ENCODE measurements around the gene VWCE. TPM values are rescaled to one million over a fixed set of nuclear protein-coding genes. Genes with fewer than 3 reads are reported as not detected.

The VWCE gene
- total and polyA plus RNA-seq, 10 of the 15 experiments (the other 5 are each of a cell fraction or from before 2014, with no cell fraction given) = 0.10 to 4.9 (median 2.4) TPM

- TF ChIP-seq CREB1 (IDR thresholded peaks at IDR 0.05; ENCODE audit: low read depth) (no peak), NRF1 (conservative IDR thresholded peaks at IDR 0.05; ENCODE audit: low read depth, low read length) (no peak), HSF1 (IDR thresholded peaks at IDR 0.05; ENCODE audit: low read depth, low read length) (no peak)
These were observed 32.6 kb upstream of the VWCE start (continued) for GRCh38 chr11:61327669-61328071.

- 98% methylated on average over 2 of the region's 2 CpGs for WGBS (ENCODE audit: insufficient coverage, insufficient replicate concordance, low lambda C conversion rate, missing lambda C conversion rate)
- H3K27me3 ChIP-seq (replicated peaks in 1 of 2; ENCODE audit: control insufficient read depth in 2 of 2, insufficient read depth in 2 of 2, low read length in 1 of 2) = no peaks in the 10 kb centered on the region
- no peak for ATAC-seq
These were observed 30.7 kb upstream of the VWCE start for GRCh38 chr11:61325649-61326414.

More at GRCh38 chr11:61325649-61326414, 30.7 kb upstream of the VWCE start:
- CTCF ChIA-PET = interaction anchor here (1.0 to 3.3 kb wide), 3 partner anchors 8 to 67 kb away, joined by 3 to 14 read pairs (median 3); no protein-coding TSS in a partner anchor
- RAD21 ChIA-PET (ENCODE audit: unreplicated experiment) = interaction anchor here (0.5 kb wide), 1 partner anchor 71 kb away, joined by 3 read pairs; no protein-coding TSS in a partner anchor
- no peak for TF ChIP-seq HDAC6 (IDR thresholded peaks at IDR 0.05; ENCODE audit: unreplicated experiment)
- no peak for TF ChIP-seq SRF (IDR thresholded peaks at IDR 0.05; ENCODE audit: low read depth in 2 of 2, low read length in 2 of 2)
- TF ChIP-seq SMARCA5 (IDR thresholded peaks at IDR 0.05) = no peak
- TF ChIP-seq MEF2B (IDR thresholded peaks at IDR 0.05; ENCODE audit: partially characterized antibody, poor library complexity, severe bottlenecking) = no peak
- TF ChIP-seq KDM1A (IDR thresholded peaks at IDR 0.05; ENCODE audit: borderline replicate concordance) = no peak
- no peak for TF ChIP-seq DPF2 (IDR thresholded peaks at IDR 0.05)
- TF ChIP-seq NBN (IDR thresholded peaks at IDR 0.05) = no peak
- H3K9ac ChIP-seq (ENCODE audit: control insufficient read depth, insufficient read depth, low read length) = no peak overlapping the region
- H3K4me3 ChIP-seq = no peak overlapping the region
- intact Hi-C loops (cut with micrococcal nuclease; ENCODE audit: unreplicated experiment) = no loop called here
- peaks cover 13 to 56% of the 10 kb centered on the region in 2 experiments for H3K36me3 ChIP-seq (ENCODE audit: control insufficient read depth in 2 of 2, insufficient read depth in 2 of 2, low read length in 1 of 2)
- no peaks in the 10 kb centered on the region for H3K9me3 ChIP-seq (replicated peaks; ENCODE audit: control insufficient read depth, insufficient read depth, low read length)
- SMC1A ChIA-PET (ENCODE audit: uncharacterized antibody, unreplicated experiment) = interaction anchor here (0.8 to 2.9 kb wide), 3 partner anchors 9 to 60 kb away, joined by 3 to 15 read pairs (median 9); no protein-coding TSS in a partner anchor
- in situ Hi-C loops (cut with MboI) = no loop called here
- no peak overlapping the region for H3K27ac ChIP-seq (ENCODE audit: control insufficient read depth, insufficient read depth)
- H3K4me2 ChIP-seq (ENCODE audit: control insufficient read depth, insufficient read depth) = no peak overlapping the region
- no peaks in the 10 kb centered on the region for H4K20me1 ChIP-seq (ENCODE audit: control insufficient read depth, insufficient read depth)
- H2AFZ ChIP-seq (ENCODE audit: control insufficient read depth, low read depth, low read length) = no peak overlapping the region
- POLR2A ChIA-PET = interaction anchor here (1.3 kb wide), 1 partner anchor 59 kb away, joined by 4 read pairs; no protein-coding TSS in a partner anchor
- H3K4me1 ChIP-seq (ENCODE audit: control insufficient read depth, insufficient read depth, low read length) = no peaks in the 10 kb centered on the region
- BruUV-seq (replicated peaks) = no TSS peak
- H3K79me2 ChIP-seq (ENCODE audit: control insufficient read depth, insufficient read depth, low read length) = peaks cover 35% of the 10 kb centered on the region
- DNase-seq (ENCODE audit: low read depth, low spot score) = no peak
- FAIRE-seq = no peak
